ENCODE results near the gene CFAP43. TPM values are rescaled to one million over a fixed set of nuclear protein-coding genes. Genes with fewer than 3 reads are reported as not detected.

Gene CFAP43
- total RNA-seq, 1 experiment from 2014 or later, result 0.44 TPM

DNA sequence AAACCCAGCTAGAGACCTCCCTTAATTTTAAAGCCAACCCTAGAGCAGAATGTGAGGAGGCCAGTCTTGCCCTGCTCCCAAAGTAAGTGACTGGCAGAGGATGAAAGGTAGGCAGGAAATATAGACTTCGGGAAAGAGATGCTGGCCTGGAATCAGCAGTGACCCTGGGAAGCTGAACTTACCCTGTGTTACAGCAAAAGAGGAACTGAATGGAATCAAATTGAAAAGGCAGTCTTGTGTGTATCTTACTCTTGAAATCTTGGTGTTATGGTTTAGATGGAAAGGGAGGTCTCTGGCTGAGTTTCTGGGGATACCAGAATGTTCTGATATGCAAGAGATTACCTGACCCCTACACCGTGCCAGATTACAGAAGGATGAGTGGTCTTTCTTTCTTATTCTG, 7.9 kb upstream of the CFAP43 start:
- Histone ChIP-seq H3K9ac (ENCODE audit: low read length) (no peak overlapping the region), H4K20me1 (ENCODE audit: low read length) (no peaks in the 10 kb centered on the region), H3K79me2 (ENCODE audit: low read length) (no peaks in the 10 kb centered on the region), H3K4me3 (ENCODE audit: low read length) (no peak overlapping the region), H2AFZ (ENCODE audit: low read length) (no peak overlapping the region), H3K9me3 (ENCODE audit: low read length) (no peaks in the 10 kb centered on the region), H3K9me2 (replicated peaks; ENCODE audit: low read length) (no peaks in the 10 kb centered on the region), H3K36me3 (ENCODE audit: low read depth, low read length) (no peaks in the 10 kb centered on the region), H3K27ac (ENCODE audit: low read length) (no peak overlapping the region), H3K27me3 (ENCODE audit: low read length) (no peaks in the 10 kb centered on the region), H3F3A (ENCODE audit: low read length, unreplicated experiment) (no peaks in the 10 kb centered on the region), H3K4me2 (ENCODE audit: low read length) (no peak overlapping the region), H3K4me1 (ENCODE audit: insufficient read depth, low read length) (no peaks in the 10 kb centered on the region)
- no TSS peak for BruUV-seq (replicated peaks)
- intact Hi-C loops (cut with micrococcal nuclease), result no loop called here
- ATAC-seq, result no peak
- no peak for DNase-seq
- ChIA-PET POLR2A (ENCODE audit: unreplicated experiment) (no interaction called here), CTCF (no interaction called here)
- TF ChIP-seq EZH2 (IDR thresholded peaks at IDR 0.05; ENCODE audit: low read length, unreplicated experiment), result no peak
- TF ChIP-seq, protein P1, sequence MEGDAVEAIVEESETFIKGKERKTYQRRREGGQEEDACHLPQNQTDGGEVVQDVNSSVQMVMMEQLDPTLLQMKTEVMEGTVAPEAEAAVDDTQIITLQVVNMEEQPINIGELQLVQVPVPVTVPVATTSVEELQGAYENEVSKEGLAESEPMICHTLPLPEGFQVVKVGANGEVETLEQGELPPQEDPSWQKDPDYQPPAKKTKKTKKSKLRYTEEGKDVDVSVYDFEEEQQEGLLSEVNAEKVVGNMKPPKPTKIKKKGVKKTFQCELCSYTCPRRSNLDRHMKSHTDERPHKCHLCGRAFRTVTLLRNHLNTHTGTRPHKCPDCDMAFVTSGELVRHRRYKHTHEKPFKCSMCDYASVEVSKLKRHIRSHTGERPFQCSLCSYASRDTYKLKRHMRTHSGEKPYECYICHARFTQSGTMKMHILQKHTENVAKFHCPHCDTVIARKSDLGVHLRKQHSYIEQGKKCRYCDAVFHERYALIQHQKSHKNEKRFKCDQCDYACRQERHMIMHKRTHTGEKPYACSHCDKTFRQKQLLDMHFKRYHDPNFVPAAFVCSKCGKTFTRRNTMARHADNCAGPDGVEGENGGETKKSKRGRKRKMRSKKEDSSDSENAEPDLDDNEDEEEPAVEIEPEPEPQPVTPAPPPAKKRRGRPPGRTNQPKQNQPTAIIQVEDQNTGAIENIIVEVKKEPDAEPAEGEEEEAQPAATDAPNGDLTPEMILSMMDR (conservative IDR thresholded peaks at IDR 0.05; ENCODE audit: low read depth, low read length), result no peak
- TF ChIP-seq EZH2phosphoT487 (IDR thresholded peaks at IDR 0.05; ENCODE audit: borderline replicate concordance, low read length), result no peak

DNA sequence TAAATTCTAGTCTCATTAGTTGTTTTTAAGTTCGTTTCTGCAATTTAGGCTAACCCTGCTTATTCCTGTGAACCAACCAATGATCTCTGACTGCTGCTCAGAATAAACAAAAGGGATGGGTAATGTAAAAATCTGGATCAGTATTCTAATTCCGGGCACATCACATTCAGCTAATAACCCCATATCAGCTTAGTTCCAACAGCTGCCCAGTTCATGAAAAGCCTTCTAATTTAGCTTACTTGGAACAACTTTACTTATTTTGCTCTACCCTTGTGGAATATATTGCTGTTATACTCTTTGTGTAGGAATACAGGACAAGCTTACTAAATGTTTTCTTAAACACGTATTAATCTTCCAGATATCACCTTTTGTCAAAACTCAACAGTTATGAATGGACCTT, 3.6 kb upstream of the CFAP43 start:
- no peaks in the 10 kb centered on the region for H4K20me1 ChIP-seq (ENCODE audit: low read length)
- intact Hi-C loops (cut with micrococcal nuclease), result no loop called here
- H3K9me2 ChIP-seq (replicated peaks; ENCODE audit: low read length), result no peaks in the 10 kb centered on the region
- POLR2A ChIA-PET (ENCODE audit: unreplicated experiment), result no interaction called here
- TF ChIP-seq EZH2phosphoT487 (IDR thresholded peaks at IDR 0.05; ENCODE audit: borderline replicate concordance, low read length), result no peak
- no peak for TF ChIP-seq EZH2 (IDR thresholded peaks at IDR 0.05; ENCODE audit: low read length, unreplicated experiment)
- TF ChIP-seq, protein P1 (conservative IDR thresholded peaks at IDR 0.05; ENCODE audit: low read depth, low read length), result no peak
- no peak overlapping the region for H3K4me2 ChIP-seq (ENCODE audit: low read length)
- H3K9me3 ChIP-seq (ENCODE audit: low read length), result no peaks in the 10 kb centered on the region
- ATAC-seq, result no peak
- H3K4me3 ChIP-seq (ENCODE audit: low read length), result no peak overlapping the region
- no peaks in the 10 kb centered on the region for H3F3A ChIP-seq (ENCODE audit: low read length, unreplicated experiment)
- no peaks in the 10 kb centered on the region for H3K4me1 ChIP-seq (ENCODE audit: insufficient read depth, low read length)
- no peaks in the 10 kb centered on the region for H3K36me3 ChIP-seq (ENCODE audit: low read depth, low read length)
- H3K79me2 ChIP-seq (ENCODE audit: low read length), result no peaks in the 10 kb centered on the region
- H2AFZ ChIP-seq (ENCODE audit: low read length), result no peak overlapping the region
- H3K27ac ChIP-seq (ENCODE audit: low read length), result no peak overlapping the region
- H3K9ac ChIP-seq (ENCODE audit: low read length), result no peak overlapping the region
- no peaks in the 10 kb centered on the region for H3K27me3 ChIP-seq (ENCODE audit: low read length)
- BruUV-seq (replicated peaks), result no TSS peak
- no peak for DNase-seq
- CTCF ChIA-PET, result no interaction called here

DNA sequence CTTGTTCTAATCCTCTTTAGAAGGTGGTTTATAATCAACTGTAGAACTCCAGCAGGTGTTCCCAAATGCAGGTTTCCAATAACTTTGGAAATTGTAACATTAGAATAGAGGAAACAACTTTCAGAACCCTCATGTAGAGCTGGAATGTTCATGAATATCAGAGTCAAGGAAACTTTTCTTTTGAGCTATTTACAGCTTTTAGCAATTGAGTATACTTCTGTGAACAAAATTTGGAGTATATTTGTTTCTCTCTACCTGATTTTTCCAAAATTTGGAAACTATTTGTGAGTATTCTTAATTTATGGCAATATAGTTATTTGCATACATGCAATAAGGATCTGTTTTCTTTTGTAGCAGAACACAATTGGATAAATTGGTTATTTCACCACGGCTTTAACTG, 2.8 kb upstream of the CFAP43 start:
- intact Hi-C loops (cut with micrococcal nuclease), result no loop called here
- TF ChIP-seq, protein P1 (conservative IDR thresholded peaks at IDR 0.05; ENCODE audit: low read depth, low read length), result no peak
- TF ChIP-seq EZH2phosphoT487 (IDR thresholded peaks at IDR 0.05; ENCODE audit: borderline replicate concordance, low read length) (no peak), EZH2 (IDR thresholded peaks at IDR 0.05; ENCODE audit: low read length, unreplicated experiment) (no peak)
- Histone ChIP-seq H3F3A (ENCODE audit: low read length, unreplicated experiment) (no peaks in the 10 kb centered on the region), H3K27me3 (ENCODE audit: low read length) (no peaks in the 10 kb centered on the region), H3K9ac (ENCODE audit: low read length) (no peak overlapping the region), H3K9me2 (replicated peaks; ENCODE audit: low read length) (no peaks in the 10 kb centered on the region), H3K4me2 (ENCODE audit: low read length) (no peak overlapping the region), H4K20me1 (ENCODE audit: low read length) (no peaks in the 10 kb centered on the region), H3K4me1 (ENCODE audit: insufficient read depth, low read length) (no peaks in the 10 kb centered on the region), H3K9me3 (ENCODE audit: low read length) (no peaks in the 10 kb centered on the region), H2AFZ (ENCODE audit: low read length) (no peak overlapping the region), H3K27ac (ENCODE audit: low read length) (no peak overlapping the region), H3K79me2 (ENCODE audit: low read length) (no peaks in the 10 kb centered on the region), H3K4me3 (ENCODE audit: low read length) (no peak overlapping the region), H3K36me3 (ENCODE audit: low read depth, low read length) (no peaks in the 10 kb centered on the region)
- no TSS peak for BruUV-seq (replicated peaks)
- no peak for DNase-seq
- POLR2A ChIA-PET (ENCODE audit: unreplicated experiment), result no interaction called here
- ATAC-seq, result no peak
- CTCF ChIA-PET, result no interaction called here

All from PC-3 (cell line).